HG03108 (cell line): ENCODE measurements around the gene ATP11B.

Experiments used
- ATAC-seq: cut with Tn5 transposase; IDR thresholded peaks from one replicate; pipeline ENCODE4 v1.9.1; 2021; ENCODE audit warnings: moderate library complexity; ENCODE audit not compliant: unreplicated experiment

ATP11B gene

GRCh38 chr3:182948305-182948704 is 155.0 kb downstream of the ATP11B start:
- no peak for ATAC-seq

- no peak for ATAC-seq
Measured at GRCh38 chr3:182949688-182950087, 156.4 kb downstream of the ATP11B start.

GRCh38 chr3:182954553-182955235 is 161.4 kb downstream of the ATP11B start:
- ATAC-seq, result peak; percentile 97

- no peak for ATAC-seq
Measured at GRCh38 chr3:182957226-182957625, 163.9 kb downstream of the ATP11B start.

GRCh38 chr3:182957676-182958266 is 164.5 kb downstream of the ATP11B start:
- no peak for ATAC-seq

- no peak for ATAC-seq
Measured at GRCh38 chr3:182959474-182960350, 166.4 kb downstream of the ATP11B start.

- ATAC-seq, result no peak
Measured at GRCh38 chr3:182962166-182962565, 168.9 kb downstream of the ATP11B start.

- ATAC-seq, result no peak
Measured at GRCh38 chr3:182964179-182964578, 170.9 kb downstream of the ATP11B start.

GRCh38 chr3:182965861-182966366 is 172.6 kb downstream of the ATP11B start:
- ATAC-seq, result no peak

- peak; percentile 32 for ATAC-seq
Measured at GRCh38 chr3:182967218-182968204, 174.2 kb downstream of the ATP11B start.

- ATAC-seq, result no peak
Measured at GRCh38 chr3:182969277-182969676, 176.0 kb downstream of the ATP11B start.

- ATAC-seq, result no peak
Measured at GRCh38 chr3:182969853-182970252, 176.5 kb downstream of the ATP11B start.

- ATAC-seq, result no peak
Measured at GRCh38 chr3:182970811-182971418, 177.6 kb downstream of the ATP11B start.
